ENCODE measurements around the gene SRD5A3.

The SRD5A3 gene

GRCh38 chr4:55345980-55346850, at the start of gene SRD5A3:
Gene SRD5A3 (plus strand): TSS chr4:55346242. CDS start chr4:55346337, 95 bp downstream.
- DNase-seq: peak; percentile 67

- DNase-seq: no peak
Measured at GRCh38 chr4:55297346-55297745, 48.7 kb upstream of the SRD5A3 start.

GRCh38 chr4:55303760-55304165, 42.3 kb upstream of the SRD5A3 start:
- DNase-seq: no peak

GRCh38 chr4:55304303-55304702, 41.7 kb upstream of the SRD5A3 start:
- DNase-seq: no peak

- no peak for DNase-seq
Measured at GRCh38 chr4:55308071-55308470, 38.0 kb upstream of the SRD5A3 start.

GRCh38 chr4:55311792-55312488, 34.1 kb upstream of the SRD5A3 start:
- no peak for DNase-seq

GRCh38 chr4:55312489-55313101, 33.4 kb upstream of the SRD5A3 start:
- DNase-seq: no peak

GRCh38 chr4:55314141-55314820, 31.8 kb upstream of the SRD5A3 start:
- no peak for DNase-seq

- no peak for DNase-seq
Measured at GRCh38 chr4:55318175-55319129, 27.6 kb upstream of the SRD5A3 start.

- DNase-seq: peak; percentile 57
Measured at GRCh38 chr4:55321707-55322264, 24.3 kb upstream of the SRD5A3 start.

- DNase-seq: no peak
Measured at GRCh38 chr4:55323375-55323774, 22.7 kb upstream of the SRD5A3 start.

GRCh38 chr4:55326629-55327028, 19.4 kb upstream of the SRD5A3 start:
- DNase-seq: no peak

GRCh38 chr4:55329012-55329411, 17.0 kb upstream of the SRD5A3 start:
- DNase-seq: no peak

- DNase-seq: no peak
Measured at GRCh38 chr4:55330241-55330640, 15.8 kb upstream of the SRD5A3 start.

GRCh38 chr4:55336138-55337034, 9.7 kb upstream of the SRD5A3 start:
- no peak for DNase-seq

GRCh38 chr4:55337944-55338343, 8.1 kb upstream of the SRD5A3 start:
- DNase-seq: no peak

- DNase-seq: no peak
Measured at GRCh38 chr4:55338486-55338885, 7.6 kb upstream of the SRD5A3 start.

GRCh38 chr4:55340266-55340665, 5.8 kb upstream of the SRD5A3 start:
- DNase-seq: no peak

GRCh38 chr4:55343887-55344286, 2.2 kb upstream of the SRD5A3 start:
- DNase-seq: no peak

GRCh38 chr4:55345054-55345453, 988 bp upstream of the SRD5A3 start:
- DNase-seq: no peak

GRCh38 chr4:55346851-55347255, 811 bp downstream of the SRD5A3 start:
- DNase-seq: no peak
